Fibroblast of mammary gland (primary cell): ENCODE results near the gene PPP3R1.

Experiments used
- DNase-seq: peaks from one replicate; pipeline ENCODE4 v3.0.0-alpha.2; 2010; ENCODE audit warnings: low read depth
- H3K4me3 ChIP-seq: 2 replicates; pipeline ENCODE4 v1.5.1; 2011; ENCODE audit warnings: low read depth, mild to moderate bottlenecking, low read length, moderate library complexity; ENCODE audit not compliant: control insufficient read depth
- CTCF ChIP-seq: conservative IDR thresholded peaks from 2 replicates; pipeline ENCODE4 v1.5.1; 2011; ENCODE audit warnings: low read depth, low read length, inconsistent platforms; ENCODE audit not compliant: control insufficient read depth, insufficient read depth

The PPP3R1 gene

GRCh38 chr2:68152681-68153347 lies 99.5 kb downstream of the PPP3R1 start:
- no peak for TF ChIP-seq CTCF
- no peak overlapping the region for H3K4me3 ChIP-seq
- no peak for DNase-seq

- DNase-seq, result peak; percentile 28
- TF ChIP-seq CTCF, result no peak
These were observed 101.3 kb downstream of the PPP3R1 start for GRCh38 chr2:68151037-68151436.

GRCh38 chr2:68141875-68142274 lies 110.5 kb downstream of the PPP3R1 start:
- DNase-seq, result no peak
- no peak overlapping the region for H3K4me3 ChIP-seq
- TF ChIP-seq CTCF, result no peak

More at GRCh38 chr2:68151037-68151436, 101.3 kb downstream of the PPP3R1 start:
- no peak overlapping the region for H3K4me3 ChIP-seq

- H3K4me3 ChIP-seq, result no peak overlapping the region
- no peak for TF ChIP-seq CTCF
- DNase-seq, result no peak
These were observed 116.6 kb downstream of the PPP3R1 start for GRCh38 chr2:68135448-68136320.

GRCh38 chr2:68134554-68134953 lies 117.8 kb downstream of the PPP3R1 start:
- no peak for DNase-seq
- no peak overlapping the region for H3K4me3 ChIP-seq
- TF ChIP-seq CTCF, result no peak

- no peak for TF ChIP-seq CTCF
- H3K4me3 ChIP-seq, result no peak overlapping the region
- DNase-seq, result no peak
These were observed 118.2 kb downstream of the PPP3R1 start for GRCh38 chr2:68134120-68134519.
